WTC11 (cell line): ENCODE measurements around the gene SMAD2. TPM values are rescaled to one million over a fixed set of nuclear protein-coding genes. Genes with fewer than 3 reads are reported as not detected.

Source experiments
- ATAC-seq: fragments of 200-7000 bp; cut with Tn5 transposase; 2 replicates; pipeline ENCODE4 v1.10.0; 2021; ENCODE audit warnings: mild to moderate bottlenecking, moderate library complexity
- CTCF ChIA-PET: fragments of 300-600 bp; sonication (Branson Sonifier 250); formaldehyde crosslinking; loops from one replicate; lab custom pipeline; 2021; ENCODE audit warnings: antibody characterized with exemption; lab: Charles Lee
- POLR2A ChIA-PET: fragments of 350-600 bp; sonication (Branson Sonifier 250); formaldehyde crosslinking; loops from one replicate; lab custom pipeline; 2021; ENCODE audit warnings: antibody characterized with exemption; lab: Charles Lee
- DNase-seq: peaks from one replicate; pipeline ENCODE4 v3.0.0; 2021; ENCODE audit warnings: low spot score
- H3K27ac Mint-ChIP-seq: 2 replicates; pipeline ENCODE4 v1.8.0; 2021; ENCODE audit warnings: mixed read lengths
- H3K27me3 Mint-ChIP-seq: 2 replicates; pipeline ENCODE4 v1.8.0; 2021; ENCODE audit warnings: low read depth, mild to moderate bottlenecking, moderate library complexity, mixed read lengths
- H3K36me3 Mint-ChIP-seq: 2 replicates; pipeline ENCODE4 v1.8.0; 2021; ENCODE audit warnings: mixed read lengths
- H3K4me1 Mint-ChIP-seq: 2 replicates; pipeline ENCODE4 v1.8.0; 2022; ENCODE audit warnings: mixed read lengths
- H3K4me3 Mint-ChIP-seq: 2 replicates; pipeline ENCODE4 v1.8.0; 2021; ENCODE audit warnings: mild to moderate bottlenecking, moderate library complexity, mixed read lengths
- H3K9me3 Mint-ChIP-seq: 2 replicates; pipeline ENCODE4 v1.8.0; 2021; ENCODE audit warnings: mixed read lengths
- ESRRA ChIP-seq: sonication (generic); formaldehyde crosslinking; IDR thresholded peaks from 2 replicates; pipeline ENCODE4 v1.8.1; 2022; ENCODE audit warnings: mild to moderate bottlenecking, missing genetic modification reagents, borderline replicate concordance
- FOXK1 ChIP-seq: sonication (generic); formaldehyde crosslinking; IDR thresholded peaks from 2 replicates; pipeline ENCODE4 v1.8.0; 2022; ENCODE audit warnings: mild to moderate bottlenecking, moderate library complexity, missing genetic modification reagents
- GTF2I ChIP-seq: fragments of 250-450 bp; sonication (Bioruptor Pico); conservative IDR thresholded peaks from 2 replicates; pipeline ENCODE4 v1.4.0; 2021; ENCODE audit warnings: mild to moderate bottlenecking
- IRF2 ChIP-seq: sonication (generic); formaldehyde crosslinking; IDR thresholded peaks from 2 replicates; pipeline ENCODE4 v1.8.0; 2022; ENCODE audit warnings: low read depth, missing genetic modification reagents, borderline replicate concordance
- NFE2L1 ChIP-seq: sonication (generic); formaldehyde crosslinking; IDR thresholded peaks from 2 replicates; pipeline ENCODE4 v1.8.1; 2023; ENCODE audit warnings: missing genetic modification reagents
- NFYB ChIP-seq: sonication (generic); formaldehyde crosslinking; conservative IDR thresholded peaks from 2 replicates; pipeline ENCODE4 v1.8.0; 2022; ENCODE audit warnings: low read depth, missing genetic modification reagents
- NR1H2 ChIP-seq: sonication (generic); formaldehyde crosslinking; IDR thresholded peaks from 2 replicates; pipeline ENCODE4 v1.9.0; 2021; ENCODE audit warnings: mild to moderate bottlenecking, moderate library complexity, missing genetic modification reagents
- PRRX2 ChIP-seq: fragments of 250-450 bp; sonication (Bioruptor Pico); IDR thresholded peaks from 2 replicates; pipeline ENCODE4 v1.8.0; 2021; ENCODE audit warnings: mild to moderate bottlenecking
- RORB ChIP-seq: fragments of 250-450 bp; sonication (Bioruptor Pico); IDR thresholded peaks from 2 replicates; pipeline ENCODE4 v1.9.0; 2021; ENCODE audit warnings: mild to moderate bottlenecking
- SMAD3 ChIP-seq: sonication (generic); formaldehyde crosslinking; IDR thresholded peaks from 2 replicates; pipeline ENCODE4 v1.8.0; 2022; ENCODE audit warnings: missing genetic modification reagents, mild to moderate bottlenecking, borderline replicate concordance
- SOX15 ChIP-seq: fragments of 250-450 bp; sonication (Bioruptor Pico); IDR thresholded peaks from 2 replicates; pipeline ENCODE4 v1.9.0; 2021; ENCODE audit warnings: mild to moderate bottlenecking
- TEAD1 ChIP-seq: sonication (generic); formaldehyde crosslinking; IDR thresholded peaks from 2 replicates; pipeline ENCODE4 v1.8.0; 2022; ENCODE audit warnings: mild to moderate bottlenecking, missing genetic modification reagents
- ZBTB21 ChIP-seq: sonication (generic); formaldehyde crosslinking; IDR thresholded peaks from 2 replicates; pipeline ENCODE4 v1.8.1; 2023; ENCODE audit warnings: mild to moderate bottlenecking, missing genetic modification reagents, borderline replicate concordance
- ZNF219 ChIP-seq: sonication (generic); formaldehyde crosslinking; IDR thresholded peaks from 2 replicates; pipeline ENCODE4 v1.8.0; 2023; ENCODE audit warnings: missing genetic modification reagents, mild to moderate bottlenecking, borderline replicate concordance
- ZNF396 ChIP-seq: fragments of 250-450 bp; sonication (Bioruptor Pico); IDR thresholded peaks from 2 replicates; pipeline ENCODE4 v1.8.0; 2021; ENCODE audit warnings: mild to moderate bottlenecking, moderate library complexity, borderline replicate concordance
- total RNA-seq: library from RNA; stranded (reverse); gene quantifications from 3 replicates; pipeline ENCODE4 v1.2.3, GENCODE V29; 2021
- TF ChIP-seq, protein P1 (sequence below): fragments of 250-450 bp; sonication (Bioruptor Pico); IDR thresholded peaks from 2 replicates; pipeline ENCODE4 v1.9.0; 2021; ENCODE audit warnings: moderate library complexity, mild to moderate bottlenecking, inconsistent platforms, borderline replicate concordance
- TF ChIP-seq, protein P2 (sequence below): sonication (generic); formaldehyde crosslinking; IDR thresholded peaks from 2 replicates; pipeline ENCODE4 v1.8.1; 2022; ENCODE audit warnings: missing genetic modification reagents, borderline replicate concordance
- TF ChIP-seq, protein P3 (sequence below): sonication (generic); formaldehyde crosslinking; IDR thresholded peaks from 2 replicates; pipeline ENCODE4 v1.8.1; 2023; ENCODE audit warnings: mild to moderate bottlenecking, missing genetic modification reagents
- TF ChIP-seq, protein P4 (sequence below): sonication (generic); formaldehyde crosslinking; IDR thresholded peaks from 2 replicates; pipeline ENCODE4 v1.8.1; 2023; ENCODE audit warnings: mild to moderate bottlenecking, missing genetic modification reagents
- TF ChIP-seq, protein P5 (sequence below): fragments of 200-600 bp; IDR thresholded peaks from 2 replicates; pipeline ENCODE4 v1.8.0; 2022; ENCODE audit warnings: antibody characterized with exemption
- TF ChIP-seq, protein P6 (sequence below): sonication (generic); formaldehyde crosslinking; IDR thresholded peaks from 2 replicates; pipeline ENCODE4 v1.8.0; 2023; ENCODE audit warnings: mild to moderate bottlenecking, missing genetic modification reagents

Gene SMAD2
- total RNA-seq, 1 experiment from 2014 or later: 104 TPM

DNA sequence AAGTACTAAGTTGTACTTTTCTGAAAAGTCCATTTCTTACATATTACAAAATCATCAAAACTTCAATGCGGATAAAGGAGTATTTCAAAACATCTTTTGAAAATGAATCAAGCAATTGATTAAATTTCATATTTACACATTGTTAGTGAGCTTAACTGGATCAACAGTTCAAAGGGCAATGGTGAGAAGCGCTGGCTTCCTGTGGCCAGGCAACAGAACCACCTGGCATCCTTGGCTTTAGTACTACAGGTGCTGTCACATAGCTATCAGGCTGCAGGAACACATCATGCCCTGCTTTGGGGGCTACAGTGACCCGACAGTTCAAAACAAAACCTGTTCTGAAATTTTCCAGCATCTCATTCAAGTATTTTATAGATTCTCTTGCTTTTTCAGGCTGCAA lies 59.2 kb downstream of the SMAD2 start:
- TF ChIP-seq, protein P1, sequence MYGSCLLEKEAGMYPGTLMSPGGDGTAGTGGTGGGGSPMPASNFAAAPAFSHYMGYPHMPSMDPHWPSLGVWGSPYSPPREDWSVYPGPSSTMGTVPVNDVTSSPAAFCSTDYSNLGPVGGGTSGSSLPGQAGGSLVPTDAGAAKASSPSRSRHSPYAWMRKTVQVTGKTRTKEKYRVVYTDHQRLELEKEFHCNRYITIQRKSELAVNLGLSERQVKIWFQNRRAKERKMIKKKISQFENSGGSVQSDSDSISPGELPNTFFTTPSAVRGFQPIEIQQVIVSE: no peak
- TF ChIP-seq, protein P2, sequence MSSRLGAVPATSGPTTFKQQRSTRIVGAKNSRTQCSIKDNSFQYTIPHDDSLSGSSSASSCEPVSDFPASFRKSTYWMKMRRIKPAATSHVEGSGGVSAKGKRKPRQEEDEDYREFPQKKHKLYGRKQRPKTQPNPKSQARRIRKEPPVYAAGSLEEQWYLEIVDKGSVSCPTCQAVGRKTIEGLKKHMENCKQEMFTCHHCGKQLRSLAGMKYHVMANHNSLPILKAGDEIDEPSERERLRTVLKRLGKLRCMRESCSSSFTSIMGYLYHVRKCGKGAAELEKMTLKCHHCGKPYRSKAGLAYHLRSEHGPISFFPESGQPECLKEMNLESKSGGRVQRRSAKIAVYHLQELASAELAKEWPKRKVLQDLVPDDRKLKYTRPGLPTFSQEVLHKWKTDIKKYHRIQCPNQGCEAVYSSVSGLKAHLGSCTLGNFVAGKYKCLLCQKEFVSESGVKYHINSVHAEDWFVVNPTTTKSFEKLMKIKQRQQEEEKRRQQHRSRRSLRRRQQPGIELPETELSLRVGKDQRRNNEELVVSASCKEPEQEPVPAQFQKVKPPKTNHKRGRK (CRISPR knock-in tag): no peak
- TF ChIP-seq, protein P3, sequence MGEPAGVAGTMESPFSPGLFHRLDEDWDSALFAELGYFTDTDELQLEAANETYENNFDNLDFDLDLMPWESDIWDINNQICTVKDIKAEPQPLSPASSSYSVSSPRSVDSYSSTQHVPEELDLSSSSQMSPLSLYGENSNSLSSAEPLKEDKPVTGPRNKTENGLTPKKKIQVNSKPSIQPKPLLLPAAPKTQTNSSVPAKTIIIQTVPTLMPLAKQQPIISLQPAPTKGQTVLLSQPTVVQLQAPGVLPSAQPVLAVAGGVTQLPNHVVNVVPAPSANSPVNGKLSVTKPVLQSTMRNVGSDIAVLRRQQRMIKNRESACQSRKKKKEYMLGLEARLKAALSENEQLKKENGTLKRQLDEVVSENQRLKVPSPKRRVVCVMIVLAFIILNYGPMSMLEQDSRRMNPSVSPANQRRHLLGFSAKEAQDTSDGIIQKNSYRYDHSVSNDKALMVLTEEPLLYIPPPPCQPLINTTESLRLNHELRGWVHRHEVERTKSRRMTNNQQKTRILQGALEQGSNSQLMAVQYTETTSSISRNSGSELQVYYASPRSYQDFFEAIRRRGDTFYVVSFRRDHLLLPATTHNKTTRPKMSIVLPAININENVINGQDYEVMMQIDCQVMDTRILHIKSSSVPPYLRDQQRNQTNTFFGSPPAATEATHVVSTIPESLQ: no peak
- no peak for TF ChIP-seq NFE2L1 (CRISPR knock-in tag)
- TF ChIP-seq IRF2 (CRISPR knock-in tag): no peak
- TF ChIP-seq FOXK1 (CRISPR knock-in tag): no peak
- TF ChIP-seq, protein P4, sequence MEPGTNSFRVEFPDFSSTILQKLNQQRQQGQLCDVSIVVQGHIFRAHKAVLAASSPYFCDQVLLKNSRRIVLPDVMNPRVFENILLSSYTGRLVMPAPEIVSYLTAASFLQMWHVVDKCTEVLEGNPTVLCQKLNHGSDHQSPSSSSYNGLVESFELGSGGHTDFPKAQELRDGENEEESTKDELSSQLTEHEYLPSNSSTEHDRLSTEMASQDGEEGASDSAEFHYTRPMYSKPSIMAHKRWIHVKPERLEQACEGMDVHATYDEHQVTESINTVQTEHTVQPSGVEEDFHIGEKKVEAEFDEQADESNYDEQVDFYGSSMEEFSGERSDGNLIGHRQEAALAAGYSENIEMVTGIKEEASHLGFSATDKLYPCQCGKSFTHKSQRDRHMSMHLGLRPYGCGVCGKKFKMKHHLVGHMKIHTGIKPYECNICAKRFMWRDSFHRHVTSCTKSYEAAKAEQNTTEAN: no peak
- no peak for TF ChIP-seq TEAD1 (CRISPR knock-in tag)
- TF ChIP-seq PRRX2 (CRISPR knock-in tag): no peak
- TF ChIP-seq GTF2I (CRISPR knock-in tag): no peak
- no peak for TF ChIP-seq RORB (CRISPR knock-in tag)
- TF ChIP-seq, protein P5, sequence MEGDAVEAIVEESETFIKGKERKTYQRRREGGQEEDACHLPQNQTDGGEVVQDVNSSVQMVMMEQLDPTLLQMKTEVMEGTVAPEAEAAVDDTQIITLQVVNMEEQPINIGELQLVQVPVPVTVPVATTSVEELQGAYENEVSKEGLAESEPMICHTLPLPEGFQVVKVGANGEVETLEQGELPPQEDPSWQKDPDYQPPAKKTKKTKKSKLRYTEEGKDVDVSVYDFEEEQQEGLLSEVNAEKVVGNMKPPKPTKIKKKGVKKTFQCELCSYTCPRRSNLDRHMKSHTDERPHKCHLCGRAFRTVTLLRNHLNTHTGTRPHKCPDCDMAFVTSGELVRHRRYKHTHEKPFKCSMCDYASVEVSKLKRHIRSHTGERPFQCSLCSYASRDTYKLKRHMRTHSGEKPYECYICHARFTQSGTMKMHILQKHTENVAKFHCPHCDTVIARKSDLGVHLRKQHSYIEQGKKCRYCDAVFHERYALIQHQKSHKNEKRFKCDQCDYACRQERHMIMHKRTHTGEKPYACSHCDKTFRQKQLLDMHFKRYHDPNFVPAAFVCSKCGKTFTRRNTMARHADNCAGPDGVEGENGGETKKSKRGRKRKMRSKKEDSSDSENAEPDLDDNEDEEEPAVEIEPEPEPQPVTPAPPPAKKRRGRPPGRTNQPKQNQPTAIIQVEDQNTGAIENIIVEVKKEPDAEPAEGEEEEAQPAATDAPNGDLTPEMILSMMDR: no peak
- TF ChIP-seq, protein P6, sequence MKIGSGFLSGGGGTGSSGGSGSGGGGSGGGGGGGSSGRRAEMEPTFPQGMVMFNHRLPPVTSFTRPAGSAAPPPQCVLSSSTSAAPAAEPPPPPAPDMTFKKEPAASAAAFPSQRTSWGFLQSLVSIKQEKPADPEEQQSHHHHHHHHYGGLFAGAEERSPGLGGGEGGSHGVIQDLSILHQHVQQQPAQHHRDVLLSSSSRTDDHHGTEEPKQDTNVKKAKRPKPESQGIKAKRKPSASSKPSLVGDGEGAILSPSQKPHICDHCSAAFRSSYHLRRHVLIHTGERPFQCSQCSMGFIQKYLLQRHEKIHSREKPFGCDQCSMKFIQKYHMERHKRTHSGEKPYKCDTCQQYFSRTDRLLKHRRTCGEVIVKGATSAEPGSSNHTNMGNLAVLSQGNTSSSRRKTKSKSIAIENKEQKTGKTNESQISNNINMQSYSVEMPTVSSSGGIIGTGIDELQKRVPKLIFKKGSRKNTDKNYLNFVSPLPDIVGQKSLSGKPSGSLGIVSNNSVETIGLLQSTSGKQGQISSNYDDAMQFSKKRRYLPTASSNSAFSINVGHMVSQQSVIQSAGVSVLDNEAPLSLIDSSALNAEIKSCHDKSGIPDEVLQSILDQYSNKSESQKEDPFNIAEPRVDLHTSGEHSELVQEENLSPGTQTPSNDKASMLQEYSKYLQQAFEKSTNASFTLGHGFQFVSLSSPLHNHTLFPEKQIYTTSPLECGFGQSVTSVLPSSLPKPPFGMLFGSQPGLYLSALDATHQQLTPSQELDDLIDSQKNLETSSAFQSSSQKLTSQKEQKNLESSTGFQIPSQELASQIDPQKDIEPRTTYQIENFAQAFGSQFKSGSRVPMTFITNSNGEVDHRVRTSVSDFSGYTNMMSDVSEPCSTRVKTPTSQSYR (CRISPR knock-in tag): no peak
- TF ChIP-seq SOX15 (CRISPR knock-in tag): no peak
- TF ChIP-seq ESRRA (CRISPR knock-in tag): no peak
- Mint-ChIP-seq H3K27me3 (no peaks in the 10 kb centered on the region), H3K36me3 (peaks cover 17% of the 10 kb centered on the region), H3K27ac (no peak overlapping the region), H3K4me3 (no peak overlapping the region), H3K9me3 (no peaks in the 10 kb centered on the region), H3K4me1 (peaks cover 27% of the 10 kb centered on the region)
- no peak for DNase-seq
- POLR2A ChIA-PET: no interaction called here
- CTCF ChIA-PET: interaction anchor here (1.0 to 1.4 kb wide), 3 partner anchors 11 to 126 kb away, joined by 4 to 7 read pairs (median 4); no protein-coding TSS in a partner anchor
- ATAC-seq: no peak

DNA sequence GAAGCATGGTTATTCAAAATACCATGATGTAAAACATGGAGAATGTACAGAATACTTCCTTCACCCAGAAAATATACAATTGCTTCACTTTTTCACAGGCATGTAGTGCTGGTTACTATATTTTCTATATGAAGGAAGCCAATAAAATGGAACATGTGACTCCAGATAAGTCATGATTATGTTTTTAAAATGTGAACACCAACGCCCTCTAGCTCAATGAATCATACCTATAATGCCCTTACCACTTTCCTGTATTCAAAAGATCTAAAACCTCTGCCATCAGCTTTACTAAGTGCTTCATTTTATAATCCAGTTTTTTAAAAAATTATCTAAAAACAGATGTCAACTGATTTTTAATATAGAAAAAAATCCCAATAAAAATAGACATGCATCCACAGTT lies 59.9 kb downstream of the SMAD2 start:
- ChIA-PET POLR2A (no interaction called here), CTCF (interaction anchor here (1.0 to 1.4 kb wide), 3 partner anchors 11 to 127 kb away, joined by 4 to 7 read pairs (median 4); no protein-coding TSS in a partner anchor)
- ATAC-seq (no peak), DNase-seq (no peak)
- Mint-ChIP-seq H3K27me3 (no peaks in the 10 kb centered on the region), H3K9me3 (no peaks in the 10 kb centered on the region), H3K27ac (no peak overlapping the region), H3K4me3 (no peak overlapping the region), H3K4me1 (peaks cover 27% of the 10 kb centered on the region), H3K36me3 (peaks cover 19% of the 10 kb centered on the region)
- TF ChIP-seq ZNF219 (CRISPR knock-in tag): no peak
- no peak for TF ChIP-seq NR1H2 (CRISPR knock-in tag)
- TF ChIP-seq ZBTB21: no peak
- TF ChIP-seq, protein P5: no peak
- no peak for TF ChIP-seq ZNF396 (CRISPR knock-in tag)
- TF ChIP-seq SMAD3 (CRISPR knock-in tag): no peak
- TF ChIP-seq NFE2L1 (CRISPR knock-in tag): no peak
- TF ChIP-seq NFYB (CRISPR knock-in tag): no peak
